Cardiac fibroblast (primary cell): ENCODE data around the gene ASH1L.

Source experiments
- DNase-seq, 2 donors: peaks; one replicate each; pipeline versions ENCODE4 v3.0.0 to v3.0.0-alpha.2; 2010; ENCODE audit warnings: low read depth in 2 of 2
- H3K4me3 ChIP-seq, 2 donors: replicated peaks in 1 of 2; 1 replicate in 1 of 2; 2 replicates in 1 of 2; pipeline ENCODE4 v1.5.1; 2011; ENCODE audit warnings: low read depth in 2 of 2, low read length in 2 of 2, mild to moderate bottlenecking in 2 of 2, moderate library complexity in 1 of 2
- CTCF ChIP-seq: IDR thresholded peaks from one replicate; pipeline ENCODE4 v1.5.1; 2011; ENCODE audit warnings: low read depth, mild to moderate bottlenecking, low read length, inconsistent platforms

Gene ASH1L

GRCh38 chr1:155471891-155472290, 90.7 kb downstream of the ASH1L start:
- no peak for TF ChIP-seq CTCF
- DNase-seq = no peak
- H3K4me3 ChIP-seq = no peak overlapping the region

GRCh38 chr1:155471026-155471425, 91.6 kb downstream of the ASH1L start:
- no peak overlapping the region for H3K4me3 ChIP-seq
- TF ChIP-seq CTCF = no peak
- no peak for DNase-seq

- TF ChIP-seq CTCF = no peak
- no peak overlapping the region for H3K4me3 ChIP-seq
- peak; percentile 60 to 91 for DNase-seq
Observed at GRCh38 chr1:155466996-155467395, 95.6 kb downstream of the ASH1L start.

- no peak overlapping the region for H3K4me3 ChIP-seq
- no peak for DNase-seq
- no peak for TF ChIP-seq CTCF
Observed at GRCh38 chr1:155466617-155466972, 96.0 kb downstream of the ASH1L start.

GRCh38 chr1:155463865-155464650, 98.5 kb downstream of the ASH1L start:
- TF ChIP-seq CTCF = no peak
- DNase-seq = peak; percentile 86 to 95

GRCh38 chr1:155458111-155458510, 104.5 kb downstream of the ASH1L start:
- no peak for DNase-seq
- no peak for TF ChIP-seq CTCF
- H3K4me3 ChIP-seq = no peak overlapping the region

More at GRCh38 chr1:155463865-155464650, 98.5 kb downstream of the ASH1L start:
- H3K4me3 ChIP-seq = no peak overlapping the region

GRCh38 chr1:155457266-155457665, 105.3 kb downstream of the ASH1L start:
- no peak for DNase-seq
- no peak for TF ChIP-seq CTCF
- H3K4me3 ChIP-seq = no peak overlapping the region
